Colon (tissue), 2 donors: Measurements from ENCODE around the gene CAPN12.

Experiments used
- FAIRE-seq: peaks from 2 replicates; lab custom pipeline; 2012; peaks lifted over from hg19 to GRCh38; lab: Jason Lieb, UNC
- donor health status: control.
- donor health status: control.

Gene CAPN12

DNA sequence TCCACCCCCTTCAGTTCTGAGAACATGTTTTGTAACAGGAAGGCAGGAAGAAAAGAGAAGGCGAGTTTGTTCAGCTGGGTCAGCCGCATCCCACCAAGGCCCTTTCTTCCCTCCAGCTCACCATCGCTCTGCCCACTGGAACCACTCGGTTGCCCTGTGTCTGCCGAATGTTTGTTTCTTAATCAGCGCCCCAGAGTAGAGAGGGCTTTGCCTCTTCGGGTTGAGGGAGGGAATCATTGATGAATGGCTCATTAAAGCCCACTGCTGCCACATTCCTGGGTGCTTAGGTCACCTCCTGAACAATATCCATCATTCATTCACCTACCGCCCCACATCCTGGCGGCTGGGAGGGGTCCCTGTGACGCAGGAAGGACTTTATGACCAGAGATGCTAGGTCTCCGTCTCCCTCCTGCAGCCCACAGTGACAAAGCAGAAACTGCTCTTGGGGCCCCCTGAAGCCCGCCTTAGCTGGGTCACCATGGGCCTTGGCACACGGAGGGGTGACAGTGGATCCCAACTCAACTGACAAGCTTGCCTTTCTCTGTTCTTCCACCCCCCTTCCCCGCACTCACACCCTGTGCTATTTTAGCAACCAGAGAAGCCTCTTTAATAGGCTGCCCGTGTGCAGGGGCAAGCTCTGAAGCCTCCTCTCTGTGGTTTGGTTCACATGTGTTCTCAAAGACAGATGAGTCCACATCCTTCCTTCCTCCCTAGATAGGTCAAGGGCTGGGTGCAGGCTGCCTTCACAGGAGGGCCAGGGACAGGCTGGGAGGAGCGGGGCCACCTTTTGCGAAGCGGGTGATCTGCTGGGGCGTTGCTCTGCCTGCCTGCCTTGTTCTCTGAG, 50.7 kb downstream of the CAPN12 start:
- no peak for FAIRE-seq

GRCh38 chr19:38692458-38693379, 51.6 kb downstream of the CAPN12 start:
- no peak for FAIRE-seq

DNA sequence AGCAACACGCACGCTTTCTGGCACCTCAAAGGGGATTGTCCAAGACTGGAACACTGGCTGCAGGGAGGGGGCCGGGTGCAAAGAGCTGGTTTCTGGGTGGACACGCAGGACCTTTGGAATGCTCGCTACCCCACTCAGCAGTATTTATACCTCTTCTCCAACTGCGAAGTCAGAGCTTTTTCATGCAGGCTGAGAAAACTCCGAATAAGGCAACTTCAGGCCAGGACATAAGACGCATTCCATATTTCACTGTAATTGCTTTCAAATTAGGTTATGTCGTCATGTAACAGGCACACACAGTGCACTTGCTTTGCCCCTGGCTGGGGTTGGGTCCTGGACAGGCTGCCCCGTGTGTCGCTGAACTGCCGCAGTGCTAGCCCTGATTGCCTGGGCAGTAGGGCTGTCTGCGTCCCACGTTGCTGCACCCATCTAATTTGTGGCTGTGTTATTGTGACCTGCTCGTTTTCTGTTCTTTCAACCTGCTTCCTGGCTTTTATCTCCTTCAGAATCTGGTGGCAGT, 52.3 kb downstream of the CAPN12 start:
- FAIRE-seq, result no peak

GRCh38 chr19:38690832-38691231, 53.4 kb downstream of the CAPN12 start:
- no peak for FAIRE-seq

DNA sequence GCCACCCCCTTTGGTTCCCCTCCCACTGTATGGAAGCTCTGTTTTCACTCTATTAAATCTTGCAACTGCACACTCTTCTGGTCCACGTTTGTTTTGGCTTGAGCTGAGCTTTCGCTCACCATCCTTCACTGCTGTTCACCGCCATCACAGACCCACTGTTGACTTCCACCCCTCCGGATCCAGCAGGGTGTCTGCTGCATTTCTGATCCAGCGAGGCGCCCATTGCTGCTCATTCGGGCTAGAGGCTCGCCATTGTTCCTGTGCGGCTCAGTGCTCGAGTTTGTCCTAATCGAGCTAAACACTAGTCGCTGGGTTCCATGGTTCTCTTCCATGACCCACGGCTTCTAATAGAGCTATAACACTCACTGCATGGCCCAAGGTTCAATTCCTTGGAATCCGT, 54.1 kb downstream of the CAPN12 start:
- FAIRE-seq, result no peak

GRCh38 chr19:38687837-38688378, 56.4 kb downstream of the CAPN12 start:
- FAIRE-seq, result no peak

GRCh38 chr19:38686530-38686888, 57.8 kb downstream of the CAPN12 start:
- no peak for FAIRE-seq

DNA sequence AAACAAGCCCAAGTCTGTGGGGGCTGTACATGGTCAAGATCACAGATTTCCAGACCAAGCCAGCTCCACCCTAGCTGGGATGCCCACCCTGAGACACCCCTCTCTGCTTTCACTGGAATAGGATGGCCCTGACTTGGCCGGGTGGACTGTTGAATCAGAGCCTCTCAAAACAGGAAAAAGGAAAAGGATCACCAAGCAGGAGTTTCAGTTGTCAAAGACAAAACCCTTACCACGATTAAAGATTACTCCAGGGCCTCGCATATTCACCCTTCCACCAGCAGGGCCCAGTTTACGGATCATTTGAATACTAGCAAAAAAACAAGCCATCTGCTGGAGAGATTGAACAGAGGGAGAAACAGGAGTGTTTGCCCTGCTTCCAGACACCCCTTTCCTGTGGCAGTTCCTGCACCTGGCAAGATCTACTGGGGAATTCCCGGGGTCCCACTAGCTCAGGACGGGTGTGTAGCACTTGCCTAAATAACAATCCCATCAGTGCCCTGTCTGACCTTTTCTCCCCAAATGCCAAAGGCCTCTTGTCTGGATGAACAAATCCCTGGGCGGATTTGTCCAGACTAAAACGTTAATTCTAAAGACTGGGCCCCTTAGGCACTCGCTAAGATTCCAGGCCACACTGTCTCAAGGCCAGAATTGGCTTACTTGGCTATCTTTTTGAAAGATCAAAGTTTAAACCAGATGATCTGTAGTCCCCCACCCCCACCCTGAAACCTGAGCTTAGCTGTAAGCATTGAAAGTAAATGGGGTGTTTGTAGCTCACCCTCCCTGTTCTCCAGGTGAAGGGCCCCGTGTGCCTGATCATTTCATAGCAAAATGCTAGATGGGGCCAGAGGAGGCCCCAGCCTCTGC, 58.4 kb downstream of the CAPN12 start:
- FAIRE-seq, result no peak

- no peak for FAIRE-seq
Observed at GRCh38 chr19:38684862-38685665, 59.2 kb downstream of the CAPN12 start.

GRCh38 chr19:38684078-38684861, 60.0 kb downstream of the CAPN12 start:
- FAIRE-seq, result no peak

DNA sequence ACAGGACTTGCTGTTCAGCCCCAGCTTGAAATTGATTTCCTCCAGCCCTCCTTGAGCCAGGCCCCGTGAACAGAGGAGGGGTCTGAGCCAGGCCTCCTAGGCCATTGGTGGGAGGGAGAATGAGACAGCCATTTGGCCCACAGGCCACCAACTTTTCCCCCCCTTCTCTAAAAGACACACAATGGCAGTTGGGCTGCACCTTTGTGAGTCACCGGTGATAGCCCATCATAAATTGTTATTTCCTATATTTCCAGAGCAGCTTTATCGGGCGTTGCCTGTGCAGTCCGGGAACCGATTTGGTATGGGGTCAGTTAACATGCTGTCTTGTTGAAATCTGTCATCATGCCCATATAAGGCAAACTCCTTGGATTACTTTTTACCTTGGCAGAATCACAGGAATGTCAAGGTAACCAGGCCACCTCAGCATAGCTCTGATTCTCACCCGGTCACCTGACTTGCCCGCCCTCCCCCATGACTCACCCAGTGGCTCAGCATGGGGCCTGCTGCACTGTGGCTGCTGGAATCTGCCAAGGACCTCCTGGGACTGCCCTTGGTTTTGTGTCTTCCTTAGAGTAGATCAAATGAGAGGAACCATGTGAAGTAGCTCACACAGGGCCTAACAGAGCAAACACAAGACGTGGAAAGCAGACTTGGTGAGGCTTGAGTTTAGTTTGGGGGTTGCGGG, 60.7 kb downstream of the CAPN12 start:
- no peak for FAIRE-seq

- FAIRE-seq, result no peak
Observed at GRCh38 chr19:38682872-38683392, 61.3 kb downstream of the CAPN12 start.

- FAIRE-seq, result no peak
Observed at GRCh38 chr19:38682195-38682867, 61.9 kb downstream of the CAPN12 start.
